Measurements from ENCODE around the gene OPN4.

The OPN4 gene

DNA sequence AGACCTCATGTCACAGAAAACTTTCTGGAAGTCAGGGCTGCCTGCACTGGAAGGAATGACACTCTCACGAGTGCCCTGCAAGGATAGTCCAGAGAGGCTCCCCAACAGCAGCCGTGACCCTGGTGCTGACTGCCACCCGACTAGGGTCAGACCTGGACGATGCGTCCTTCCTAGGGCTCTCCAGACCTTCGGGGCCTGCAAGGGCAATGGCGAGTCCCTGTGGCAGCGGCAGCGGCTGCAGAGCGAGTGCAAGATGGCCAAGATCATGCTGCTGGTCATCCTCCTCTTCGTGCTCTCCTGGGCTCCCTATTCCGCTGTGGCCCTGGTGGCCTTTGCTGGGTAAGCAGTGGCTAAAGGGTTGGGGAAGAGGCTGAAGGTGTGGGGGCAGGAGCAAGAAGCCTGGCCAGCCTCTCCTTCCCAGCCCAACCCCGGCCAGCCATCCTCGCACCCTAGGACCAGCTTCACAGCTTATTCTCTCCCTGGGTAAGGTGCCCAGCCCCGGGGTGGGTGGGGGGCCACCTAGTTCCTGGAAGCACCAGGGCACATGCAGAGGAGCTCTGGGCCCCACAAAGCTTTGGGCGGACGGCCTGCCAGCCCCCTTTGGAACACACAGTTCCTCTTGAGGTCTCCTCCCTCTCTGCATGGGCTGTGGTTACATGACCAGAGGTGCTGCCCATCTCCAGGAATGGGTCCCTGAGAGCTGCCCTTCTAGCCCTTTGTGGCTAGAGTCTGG is 5.5 kb downstream of the OPN4 start:
- DNase-seq: no peak
- in situ Hi-C loops (cut with MboI; ENCODE audit: low pct_unique_long_range_greater_than_20kb, low sequenced_read_pairs): no loop called here

DNA sequence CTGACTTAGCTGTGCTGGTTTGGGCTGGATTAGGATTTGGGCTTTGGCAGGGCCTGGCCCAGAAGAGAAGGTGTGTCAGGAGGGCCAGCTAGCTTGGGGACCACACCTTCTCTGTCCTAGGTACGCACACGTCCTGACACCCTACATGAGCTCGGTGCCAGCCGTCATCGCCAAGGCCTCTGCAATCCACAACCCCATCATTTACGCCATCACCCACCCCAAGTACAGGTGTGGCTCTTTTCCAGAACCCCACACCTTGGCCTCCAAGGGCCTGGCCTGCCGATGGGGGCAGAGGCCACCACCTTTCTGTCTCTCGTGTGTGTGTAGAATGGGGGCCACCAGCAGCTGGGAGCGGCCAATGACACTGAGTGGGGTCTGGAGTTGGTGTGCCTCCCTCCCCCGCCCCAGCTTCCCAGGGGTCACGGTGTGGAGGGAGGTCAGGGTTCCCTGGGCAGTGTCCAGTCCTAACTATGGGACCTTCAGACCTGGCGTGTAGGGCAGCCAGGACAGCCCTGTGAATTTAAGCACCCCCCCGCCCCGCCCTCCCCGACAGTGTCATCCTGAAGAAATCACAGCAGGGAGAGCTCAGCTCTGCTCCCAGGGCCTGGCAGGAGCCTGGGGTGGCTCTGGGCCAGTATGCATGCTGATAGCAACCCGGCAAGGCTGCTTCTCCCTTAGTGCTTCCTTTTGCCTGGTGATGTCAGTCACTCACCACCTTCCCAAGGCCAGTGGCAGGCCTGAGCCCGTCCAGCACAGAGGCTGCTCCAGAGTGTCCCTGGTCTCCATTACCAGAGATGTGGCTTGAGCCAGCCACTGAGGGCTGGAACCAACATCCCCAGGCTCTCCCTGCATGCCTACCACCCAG is 7.0 kb downstream of the OPN4 start:
- no peak for DNase-seq
- in situ Hi-C loops (cut with MboI; ENCODE audit: low pct_unique_long_range_greater_than_20kb, low sequenced_read_pairs): no loop called here

DNA sequence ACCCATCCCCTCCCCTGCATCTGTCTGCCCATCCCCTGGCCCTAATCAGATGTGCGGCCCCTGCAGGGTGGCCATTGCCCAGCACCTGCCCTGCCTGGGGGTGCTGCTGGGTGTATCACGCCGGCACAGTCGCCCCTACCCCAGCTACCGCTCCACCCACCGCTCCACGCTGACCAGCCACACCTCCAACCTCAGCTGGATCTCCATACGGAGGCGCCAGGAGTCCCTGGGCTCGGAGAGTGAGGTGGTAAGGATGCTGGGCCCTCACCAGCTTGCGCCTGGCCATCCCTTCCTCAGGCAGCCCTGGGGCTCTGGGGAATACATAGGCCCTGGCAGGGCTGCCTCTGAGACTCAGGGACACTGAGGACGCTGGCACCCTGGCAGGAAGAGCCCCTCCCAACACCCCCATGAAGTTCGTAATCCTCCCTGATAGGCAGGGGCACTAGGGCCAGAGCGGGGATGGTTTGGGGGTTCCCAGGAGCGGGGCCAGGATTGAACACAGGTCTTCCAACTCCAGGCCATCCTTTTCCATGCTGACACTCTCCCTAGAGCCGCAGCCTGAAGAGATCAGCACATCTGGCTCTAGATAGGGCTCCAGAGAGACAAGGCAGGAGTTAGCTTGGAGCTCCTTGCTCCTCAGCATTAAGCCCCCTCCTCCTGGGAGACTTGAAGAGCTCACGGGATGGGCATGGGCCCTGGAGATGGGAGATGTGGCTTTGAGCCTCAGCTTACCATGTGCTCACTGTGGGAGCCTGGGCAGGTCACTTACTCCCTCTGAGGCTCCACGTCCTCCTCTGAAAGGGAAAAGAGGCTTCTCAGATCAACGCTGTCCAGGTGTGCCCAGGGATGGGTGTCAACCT is 8.1 kb downstream of the OPN4 start:
- no peak for DNase-seq
- in situ Hi-C loops (cut with MboI; ENCODE audit: low pct_unique_long_range_greater_than_20kb, low sequenced_read_pairs): no loop called here

DNA sequence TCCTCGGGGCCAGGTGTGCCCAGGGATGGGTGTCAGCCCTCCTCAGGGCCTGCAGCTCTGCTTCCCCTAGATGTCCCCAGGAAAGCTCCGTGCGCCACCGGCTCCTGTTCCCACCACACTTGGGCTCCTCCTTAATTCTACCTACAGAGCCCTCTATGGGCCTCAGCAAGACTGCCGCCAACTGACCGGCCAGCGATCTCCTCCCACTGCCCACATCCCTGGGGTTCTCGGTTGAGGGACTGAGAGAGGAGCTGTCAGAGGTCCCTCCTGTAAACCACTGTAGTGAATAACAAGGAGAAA is 8.6 kb downstream of the OPN4 start:
- in situ Hi-C loops (cut with MboI; ENCODE audit: low pct_unique_long_range_greater_than_20kb, low sequenced_read_pairs): no loop called here

DNA sequence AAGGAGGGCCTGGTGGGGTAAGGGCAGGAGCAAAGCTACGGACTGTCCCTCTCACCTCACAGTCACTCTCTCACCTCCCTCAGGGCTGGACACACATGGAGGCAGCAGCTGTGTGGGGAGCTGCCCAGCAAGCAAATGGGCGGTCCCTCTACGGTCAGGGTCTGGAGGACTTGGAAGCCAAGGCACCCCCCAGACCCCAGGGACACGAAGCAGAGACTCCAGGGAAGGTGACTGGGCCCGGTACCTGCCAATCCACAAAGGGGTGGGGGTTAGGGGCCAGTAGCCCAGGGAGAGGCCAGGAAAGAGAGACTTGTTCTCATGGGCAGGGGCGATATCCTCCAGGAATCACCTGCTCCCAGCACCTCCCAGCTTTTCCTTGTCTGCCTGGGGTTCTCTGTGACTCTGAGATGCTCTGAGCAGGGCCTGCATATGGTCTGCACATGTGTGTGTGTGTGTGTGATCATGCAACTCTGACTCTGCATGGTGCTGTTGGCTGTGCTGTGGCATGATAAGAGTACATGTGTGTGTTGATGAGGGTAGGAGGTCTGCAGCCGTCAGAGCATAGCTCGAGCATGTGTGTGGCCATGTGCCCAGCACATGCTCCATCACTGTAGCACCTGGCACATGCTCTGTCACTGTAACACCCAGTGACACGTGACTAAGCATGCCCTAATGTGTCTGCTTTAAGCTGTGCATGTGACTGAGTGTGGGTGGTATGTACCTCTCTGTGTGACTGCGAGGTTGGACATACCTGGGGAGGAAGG is 9.4 kb downstream of the OPN4 start:
- in situ Hi-C loops (cut with MboI; ENCODE audit: low pct_unique_long_range_greater_than_20kb, low sequenced_read_pairs): no loop called here
- DNase-seq: no peak

More for the DNA sequence above, 8.6 kb downstream of the OPN4 start:
- DNase-seq: no peak

DNA sequence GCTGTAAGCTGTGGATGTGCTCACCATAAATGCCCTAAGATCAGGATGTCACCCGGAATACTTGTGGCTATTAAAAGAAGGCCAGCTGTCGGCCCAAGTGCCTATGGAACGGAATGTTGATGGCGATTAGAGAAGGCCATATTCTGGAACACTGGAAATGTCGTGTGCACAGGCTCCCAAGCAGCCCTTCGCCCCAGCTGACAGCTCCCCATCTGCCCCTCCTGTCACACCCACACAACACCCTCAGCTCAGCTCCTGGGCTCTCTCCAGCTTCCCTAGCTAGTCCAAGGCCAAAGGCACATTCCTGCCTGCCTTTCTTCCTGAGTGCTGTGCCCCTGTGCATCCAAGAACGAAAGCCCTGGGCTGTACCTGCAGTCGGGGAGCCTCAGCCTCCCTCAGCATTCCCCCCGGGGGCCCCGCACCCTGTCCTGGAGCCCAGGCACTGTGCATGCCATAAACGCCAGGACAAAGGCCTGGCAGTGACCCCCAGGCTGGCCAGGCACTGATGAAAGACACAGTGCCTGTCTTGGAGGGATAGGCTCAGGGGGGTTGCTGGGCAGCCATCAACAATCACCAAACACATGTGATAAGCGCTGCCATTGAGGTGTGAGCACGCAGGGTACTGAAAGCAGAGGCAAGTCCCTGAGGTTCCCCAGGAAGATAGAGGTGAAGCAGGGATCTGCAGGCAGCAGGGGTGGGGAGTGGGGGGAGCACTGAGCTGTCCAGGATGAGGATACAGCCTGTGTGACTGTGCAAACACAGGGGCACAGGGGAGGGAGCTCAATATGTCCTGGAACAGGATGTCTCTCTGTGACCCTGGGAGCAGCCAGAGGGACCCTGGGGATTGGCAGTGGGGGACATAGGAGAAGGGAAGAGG is 10.2 kb downstream of the OPN4 start:
- in situ Hi-C loops (cut with MboI; ENCODE audit: low pct_unique_long_range_greater_than_20kb, low sequenced_read_pairs): no loop called here
- no peak for DNase-seq

DNA sequence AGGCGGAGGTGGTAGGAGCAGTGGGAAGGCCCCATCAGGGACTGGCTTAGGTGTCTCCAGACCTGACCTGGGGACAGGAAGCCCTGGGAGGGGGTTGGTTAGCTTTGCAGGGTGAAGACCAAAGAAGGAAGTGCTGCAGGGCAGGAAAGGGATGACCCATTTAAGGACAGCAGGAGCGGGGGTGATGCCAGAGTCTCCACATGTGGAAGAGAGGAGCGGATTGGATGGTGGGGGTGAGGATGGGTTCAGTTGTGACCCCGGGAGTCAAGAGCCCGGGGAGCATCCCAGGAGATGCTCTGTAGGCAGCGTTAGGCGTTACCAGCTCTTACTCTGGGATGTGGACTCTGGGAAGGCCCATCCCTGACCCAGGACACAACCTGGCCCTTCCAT is 10.9 kb downstream of the OPN4 start:
- in situ Hi-C loops (cut with MboI; ENCODE audit: low pct_unique_long_range_greater_than_20kb, low sequenced_read_pairs): no loop called here

DNA sequence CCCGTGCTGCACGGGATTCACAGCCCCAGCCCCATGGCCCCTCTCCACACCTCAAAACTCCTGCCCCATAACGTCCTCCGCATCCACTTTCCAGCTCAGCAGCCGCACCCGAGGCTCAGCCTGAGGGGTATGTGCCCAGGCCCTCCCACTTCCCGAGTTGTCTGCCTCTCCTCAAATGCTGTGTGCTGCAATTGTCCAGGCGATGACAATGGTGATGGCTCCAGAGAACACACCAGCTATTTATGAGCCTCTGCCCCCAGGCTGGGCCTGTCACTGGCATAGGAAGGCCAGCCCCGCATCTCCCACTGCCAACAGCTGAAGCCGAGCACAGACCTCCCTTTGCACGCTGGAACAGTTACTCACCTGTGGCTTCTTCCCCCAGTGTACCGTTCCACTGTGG is 11.5 kb downstream of the OPN4 start:
- DNase-seq: no peak
- in situ Hi-C loops (cut with MboI; ENCODE audit: low pct_unique_long_range_greater_than_20kb, low sequenced_read_pairs): no loop called here

More for the DNA sequence above, 10.9 kb downstream of the OPN4 start:
- no peak for DNase-seq

DNA sequence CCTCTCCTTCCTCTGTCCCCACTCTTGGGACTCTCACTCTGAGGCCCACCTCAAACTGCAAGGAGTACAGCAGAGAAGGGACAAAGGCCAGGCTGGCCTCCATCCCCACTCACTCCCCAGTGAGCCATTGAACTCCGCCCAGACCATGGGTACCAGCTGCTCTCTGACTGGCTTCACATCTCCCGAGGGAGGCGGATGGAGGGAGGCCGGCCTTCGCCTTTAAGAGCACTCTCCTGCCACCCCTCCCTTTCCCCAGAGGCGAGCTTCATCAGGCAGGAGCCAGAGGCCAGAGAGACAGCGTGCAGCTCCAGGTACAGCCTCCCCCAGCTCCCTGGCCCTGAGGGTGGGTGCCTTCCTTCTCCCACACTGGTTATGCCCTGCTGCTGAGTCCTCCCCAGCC is 12.2 kb downstream of the OPN4 start:
- DNase-seq: no peak
- in situ Hi-C loops (cut with MboI; ENCODE audit: low pct_unique_long_range_greater_than_20kb, low sequenced_read_pairs): no loop called here

DNA sequence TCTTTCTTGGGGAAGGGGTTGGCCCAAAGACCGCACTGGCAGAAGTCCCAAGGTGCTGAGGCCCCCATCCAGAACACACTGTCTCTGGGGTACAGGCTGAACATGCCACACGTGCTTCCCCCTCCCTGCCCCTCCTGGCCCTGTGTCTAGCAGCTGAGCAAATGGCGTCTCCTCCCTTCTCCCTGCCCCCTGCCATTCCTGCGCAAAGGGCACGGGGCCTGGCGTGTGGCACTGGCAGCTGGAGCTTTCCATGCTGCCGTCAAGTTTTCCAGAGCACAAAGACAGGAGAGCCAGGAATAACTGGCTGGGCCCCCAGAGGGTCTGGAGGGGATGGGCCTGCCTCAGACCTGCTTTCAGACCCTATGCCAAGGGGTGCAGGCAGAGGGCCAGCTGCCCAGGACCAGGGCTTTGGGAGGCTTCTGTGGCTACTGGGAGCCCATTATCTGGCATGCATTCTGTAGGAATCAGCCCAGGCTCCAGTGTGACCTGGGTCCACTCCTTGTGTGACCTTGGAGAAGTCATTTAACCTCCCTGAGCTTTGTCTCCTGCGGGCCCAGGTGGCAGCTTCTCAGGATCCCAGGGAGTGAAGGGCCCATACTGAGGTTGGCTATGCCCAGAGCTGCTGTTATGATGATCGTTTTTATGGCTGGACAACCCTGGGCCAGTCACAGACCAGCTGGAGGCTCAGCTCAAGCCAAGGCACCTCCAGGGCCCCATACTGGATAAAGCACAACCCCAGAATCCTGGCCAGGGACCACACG is 13.3 kb downstream of the OPN4 start:
- in situ Hi-C loops (cut with MboI; ENCODE audit: low pct_unique_long_range_greater_than_20kb, low sequenced_read_pairs): no loop called here
- no peak for DNase-seq

DNA sequence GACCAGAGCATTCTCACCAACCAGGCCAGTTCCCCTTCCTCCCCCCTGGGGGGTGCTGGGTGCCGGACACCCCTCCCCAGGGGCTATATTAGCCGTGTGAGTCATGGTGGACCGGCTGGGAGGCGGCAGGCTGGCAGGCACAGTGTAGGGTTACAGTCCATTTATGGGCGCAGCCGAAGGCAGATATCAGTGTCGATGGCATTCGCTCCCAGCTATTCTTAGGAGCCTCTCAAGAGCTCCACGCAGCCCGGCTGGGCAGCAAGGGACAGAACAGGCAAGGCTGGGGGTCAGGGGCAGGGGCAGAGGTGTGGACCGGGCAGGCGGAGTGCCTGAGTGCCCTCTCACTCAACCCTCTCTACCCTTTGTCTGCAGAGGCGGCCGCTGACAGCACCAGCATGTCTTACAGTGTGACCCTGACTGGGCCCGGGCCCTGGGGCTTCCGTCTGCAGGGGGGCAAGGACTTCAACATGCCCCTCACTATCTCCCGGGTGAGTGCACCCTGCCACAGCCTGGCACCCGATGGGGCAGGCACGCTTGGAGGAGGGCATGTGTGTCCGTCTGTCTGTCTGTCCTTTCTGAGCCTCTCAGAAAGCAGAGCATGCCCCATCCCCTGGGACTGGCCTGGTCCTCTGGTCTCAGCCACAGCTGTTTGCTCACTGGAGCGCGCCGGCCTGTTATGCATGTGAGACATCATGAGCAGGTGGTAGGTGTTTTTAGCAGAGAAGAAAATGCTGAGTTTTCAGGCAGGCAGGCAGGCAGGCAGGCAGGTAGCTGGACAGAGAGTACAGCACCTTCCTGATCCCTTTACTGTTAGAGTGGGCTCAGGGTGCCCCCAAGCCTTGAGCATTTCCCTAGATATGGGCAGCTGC is 14.2 kb downstream of the OPN4 start, which contains the start of gene LDB3:
TSS of gene LDB3 (plus strand) at position 215 of the 869 bp plus-strand sequence. CDS start at position 396, 181 bp downstream.
- no peak for DNase-seq

DNA sequence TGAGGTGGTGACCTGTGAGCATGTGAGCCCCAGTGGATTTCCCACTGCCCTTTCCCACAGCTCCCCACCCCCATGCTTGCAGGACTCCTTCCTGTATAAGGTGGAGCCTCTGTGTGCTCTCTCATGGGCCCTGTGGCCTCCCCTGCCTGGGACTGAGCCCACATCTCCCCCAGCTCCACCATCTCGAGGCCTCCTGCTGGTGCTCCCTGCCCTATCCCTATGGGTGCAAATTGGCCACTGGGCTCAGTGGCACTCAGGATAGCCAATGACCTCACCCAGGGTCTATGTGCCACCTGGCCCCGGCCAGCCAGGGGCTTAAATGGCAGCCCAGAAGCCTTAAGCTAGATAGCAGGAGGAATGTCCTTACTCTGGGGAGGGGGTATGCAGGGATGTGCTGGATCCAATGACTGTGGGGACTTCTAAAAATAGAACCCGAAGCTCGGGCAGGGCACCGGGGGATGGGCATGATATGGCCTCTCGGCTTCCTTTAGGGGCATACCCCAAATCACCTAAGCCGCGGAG is 16.0 kb downstream of the OPN4 start:
- in situ Hi-C loops (cut with MboI; ENCODE audit: low pct_unique_long_range_greater_than_20kb, low sequenced_read_pairs): no loop called here
- DNase-seq: no peak

More for the DNA sequence above, 14.2 kb downstream of the OPN4 start, which contains the start of gene LDB3:
- in situ Hi-C loops (cut with MboI; ENCODE audit: low pct_unique_long_range_greater_than_20kb, low sequenced_read_pairs): no loop called here

DNA sequence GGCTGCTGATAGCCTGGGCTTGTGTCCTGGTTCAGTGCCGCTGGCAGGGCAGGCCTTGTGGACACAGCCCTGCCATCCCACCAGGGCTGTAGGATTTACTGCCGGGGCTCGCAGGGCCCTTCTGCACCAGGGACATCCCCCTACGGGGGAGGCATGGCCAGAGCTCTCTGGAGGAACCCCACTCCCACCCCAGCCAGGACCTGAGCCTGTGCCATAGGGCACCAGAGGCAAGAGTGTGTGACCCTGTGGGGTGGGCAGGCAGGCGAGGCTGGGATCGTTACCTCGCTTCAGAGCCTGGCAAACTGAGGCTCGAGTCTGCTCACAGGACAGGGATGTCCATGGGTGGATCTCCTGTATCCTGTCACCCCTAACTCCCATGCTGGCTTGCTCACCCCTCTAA is 16.5 kb downstream of the OPN4 start:
- in situ Hi-C loops (cut with MboI; ENCODE audit: low pct_unique_long_range_greater_than_20kb, low sequenced_read_pairs): no loop called here
- DNase-seq: no peak

DNA sequence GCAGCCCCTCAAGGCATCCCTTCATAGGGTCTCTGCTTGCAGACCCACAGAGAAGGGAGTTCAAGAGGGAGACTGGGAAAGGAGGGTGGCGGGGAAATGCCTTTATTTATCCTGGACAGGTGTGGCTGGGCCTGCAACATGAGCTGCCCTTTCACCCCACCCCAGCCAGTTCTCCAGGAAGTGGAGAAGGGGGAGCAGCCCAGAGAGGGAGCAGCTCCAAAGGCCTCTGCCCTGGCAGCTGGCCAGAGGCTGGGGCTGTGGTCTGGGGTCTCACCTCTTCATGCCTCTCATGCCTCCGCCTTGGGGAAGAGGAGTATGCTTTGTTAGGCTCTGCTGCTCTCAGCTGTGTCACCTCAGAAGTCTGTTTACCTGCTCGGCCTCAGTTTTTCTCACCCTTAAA is 17.1 kb downstream of the OPN4 start:
- in situ Hi-C loops (cut with MboI; ENCODE audit: low pct_unique_long_range_greater_than_20kb, low sequenced_read_pairs): no loop called here
- DNase-seq: no peak

DNA sequence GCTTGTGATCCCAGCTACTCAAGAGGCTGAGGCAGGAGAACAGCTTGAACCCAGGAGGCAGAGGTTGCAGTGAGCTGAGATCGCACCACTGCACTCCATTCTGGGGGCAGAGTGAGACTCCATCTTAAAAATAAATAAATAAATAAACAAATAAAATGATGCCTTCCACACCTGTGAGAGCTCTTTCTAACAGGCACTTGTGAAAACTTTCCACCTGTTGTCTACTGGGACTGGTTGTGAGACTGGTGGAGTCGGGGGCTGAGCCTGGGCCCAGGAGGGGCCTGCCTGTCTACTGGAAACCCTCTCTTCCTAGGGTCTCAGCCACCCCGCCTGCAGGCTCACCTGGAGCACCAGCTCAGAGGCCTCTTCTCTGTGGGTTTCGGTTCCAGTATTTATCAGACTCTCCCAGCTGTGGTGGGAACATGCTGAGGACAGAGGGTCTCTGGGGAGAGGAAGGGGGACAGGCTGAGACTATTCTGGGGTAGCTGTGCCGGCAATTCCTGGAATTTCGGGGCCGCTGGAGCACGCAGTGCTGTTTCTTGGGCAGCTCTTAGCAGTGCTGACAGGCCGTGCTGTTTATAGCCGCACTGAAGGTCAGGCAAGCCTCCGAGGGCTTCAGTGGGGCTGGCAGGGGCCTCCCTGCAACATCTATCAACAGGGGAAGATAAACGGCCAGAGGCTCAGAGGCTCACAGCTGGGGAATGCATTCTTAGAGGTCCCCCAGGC is 17.8 kb downstream of the OPN4 start:
- DNase-seq: no peak
- in situ Hi-C loops (cut with MboI; ENCODE audit: low pct_unique_long_range_greater_than_20kb, low sequenced_read_pairs): no loop called here

Data from KBM-7 (cell line).